ENCODE measurements around the gene KIAA1614. TPM values are rescaled to one million over a fixed set of nuclear protein-coding genes. Genes with fewer than 3 reads are reported as not detected.

Gene KIAA1614
- total RNA-seq, 2 donors from 2014 or later = 9.8 to 13.8 TPM

DNA sequence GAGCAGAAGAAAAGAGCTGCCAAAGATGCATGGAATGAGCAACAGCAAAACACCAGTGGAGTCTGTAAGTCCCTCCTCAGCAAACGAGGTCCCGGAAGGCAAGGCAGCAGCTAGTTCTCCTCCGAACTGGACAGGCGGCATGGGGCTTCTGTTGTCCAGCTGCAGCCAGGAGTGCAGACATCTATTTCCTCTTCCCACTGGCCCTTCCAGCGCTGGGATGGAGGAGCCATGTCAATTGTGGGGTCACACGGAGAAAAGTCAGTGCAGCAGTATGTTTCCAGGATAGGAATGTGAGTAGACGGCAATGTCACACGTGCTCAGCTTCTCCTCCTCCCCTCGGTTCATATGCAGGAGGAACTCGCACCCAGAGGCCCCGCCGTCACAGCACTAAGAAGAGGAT lies 63.5 kb downstream of the KIAA1614 start:
- no peak for ATAC-seq (ENCODE audit: insufficient number of reproducible peaks, low FRiP score, low read depth)
- H3K27ac ChIP-seq = no peak overlapping the region
- no peaks in the 10 kb centered on the region for H3K27me3 ChIP-seq (replicated peaks; ENCODE audit: insufficient read depth)
- TF ChIP-seq, protein P1, sequence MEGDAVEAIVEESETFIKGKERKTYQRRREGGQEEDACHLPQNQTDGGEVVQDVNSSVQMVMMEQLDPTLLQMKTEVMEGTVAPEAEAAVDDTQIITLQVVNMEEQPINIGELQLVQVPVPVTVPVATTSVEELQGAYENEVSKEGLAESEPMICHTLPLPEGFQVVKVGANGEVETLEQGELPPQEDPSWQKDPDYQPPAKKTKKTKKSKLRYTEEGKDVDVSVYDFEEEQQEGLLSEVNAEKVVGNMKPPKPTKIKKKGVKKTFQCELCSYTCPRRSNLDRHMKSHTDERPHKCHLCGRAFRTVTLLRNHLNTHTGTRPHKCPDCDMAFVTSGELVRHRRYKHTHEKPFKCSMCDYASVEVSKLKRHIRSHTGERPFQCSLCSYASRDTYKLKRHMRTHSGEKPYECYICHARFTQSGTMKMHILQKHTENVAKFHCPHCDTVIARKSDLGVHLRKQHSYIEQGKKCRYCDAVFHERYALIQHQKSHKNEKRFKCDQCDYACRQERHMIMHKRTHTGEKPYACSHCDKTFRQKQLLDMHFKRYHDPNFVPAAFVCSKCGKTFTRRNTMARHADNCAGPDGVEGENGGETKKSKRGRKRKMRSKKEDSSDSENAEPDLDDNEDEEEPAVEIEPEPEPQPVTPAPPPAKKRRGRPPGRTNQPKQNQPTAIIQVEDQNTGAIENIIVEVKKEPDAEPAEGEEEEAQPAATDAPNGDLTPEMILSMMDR (IDR thresholded peaks at IDR 0.05) = no peak
- no peak for DNase-seq (ENCODE audit: low spot score)
- peaks cover 0 to 4% of the 10 kb centered on the region in 2 donors for H3K4me1 ChIP-seq (ENCODE audit: control insufficient read depth in 1 of 2, low read depth in 2 of 2)
- peaks cover 33% of the 10 kb centered on the region for H3K36me3 ChIP-seq
- H3K9me3 ChIP-seq = no peaks in the 10 kb centered on the region
- H3K4me3 ChIP-seq = no peak overlapping the region

GRCh38 chr1:180976732-180977357 lies 64.1 kb downstream of the KIAA1614 start:
- Histone ChIP-seq H3K27ac (no peak overlapping the region), H3K4me1 (ENCODE audit: control insufficient read depth in 1 of 2, low read depth in 2 of 2) (peaks cover 3 to 4% of the 10 kb centered on the region in 2 donors)

DNA sequence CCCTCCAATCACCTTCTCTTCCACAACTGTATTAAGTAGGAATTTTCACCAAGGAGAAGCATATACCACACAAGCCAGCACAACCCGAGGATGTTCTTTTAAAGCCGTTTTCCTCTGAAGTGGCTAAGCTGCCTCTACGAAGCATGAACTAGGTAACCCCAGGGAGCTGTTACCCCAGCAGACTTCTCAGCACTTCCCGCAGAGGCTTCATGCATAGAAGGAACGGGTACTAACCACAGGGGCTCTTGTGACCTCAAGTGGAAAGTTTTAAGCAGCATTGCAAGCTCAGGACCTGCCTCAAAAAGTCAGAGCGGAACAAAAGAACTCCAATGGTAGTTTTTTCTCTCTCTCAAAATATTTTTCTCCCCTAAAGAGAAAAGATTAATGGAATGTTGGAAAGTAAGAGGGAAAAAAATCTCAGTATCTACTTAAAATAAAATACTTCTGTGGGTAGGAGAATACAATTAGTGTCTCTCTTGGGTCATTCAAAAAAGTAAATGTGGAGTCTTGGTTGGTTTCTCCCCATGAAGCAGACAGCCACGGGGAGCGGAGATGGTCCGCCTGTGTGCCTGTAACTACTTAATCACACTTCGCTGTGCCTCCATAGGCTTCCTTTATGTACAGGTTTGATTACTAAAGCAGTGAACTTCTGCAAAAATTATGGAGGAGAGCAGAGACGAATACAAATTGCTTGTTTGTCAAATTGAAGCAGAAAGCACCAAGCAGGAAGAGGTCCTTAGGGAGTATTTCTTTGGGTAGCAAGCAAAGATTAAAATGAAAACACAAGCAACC lies 69.1 kb downstream of the KIAA1614 start:
- TF ChIP-seq, protein P1 (IDR thresholded peaks at IDR 0.05) = no peak
- ATAC-seq (ENCODE audit: insufficient number of reproducible peaks, low FRiP score, low read depth) (no peak), DNase-seq (ENCODE audit: low spot score) (no peak)
- Histone ChIP-seq H3K9me3 (no peaks in the 10 kb centered on the region), H3K4me3 (no peak overlapping the region), H3K4me1 (ENCODE audit: control insufficient read depth in 1 of 2, low read depth in 2 of 2) (peaks cover 0 to 7% of the 10 kb centered on the region in 2 donors), H3K27me3 (replicated peaks; ENCODE audit: insufficient read depth) (no peaks in the 10 kb centered on the region), H3K27ac (no peak overlapping the region), H3K36me3 (peaks cover 36% of the 10 kb centered on the region)

More at GRCh38 chr1:180976732-180977357, 64.1 kb downstream of the KIAA1614 start:
- H3K27me3 ChIP-seq (replicated peaks; ENCODE audit: insufficient read depth) = no peaks in the 10 kb centered on the region
- TF ChIP-seq, protein P1 (IDR thresholded peaks at IDR 0.05) = no peak
- no peak overlapping the region for H3K4me3 ChIP-seq
- no peak for DNase-seq (ENCODE audit: low spot score)
- no peaks in the 10 kb centered on the region for H3K9me3 ChIP-seq
- ATAC-seq (ENCODE audit: insufficient number of reproducible peaks, low FRiP score, low read depth) = no peak
- H3K36me3 ChIP-seq = peaks cover 34% of the 10 kb centered on the region

GRCh38 chr1:180982422-180982821 lies 69.7 kb downstream of the KIAA1614 start:
- H3K27me3 ChIP-seq (replicated peaks; ENCODE audit: insufficient read depth) = no peaks in the 10 kb centered on the region
- peaks cover 37% of the 10 kb centered on the region for H3K36me3 ChIP-seq
- no peak overlapping the region for H3K4me3 ChIP-seq
- H3K4me1 ChIP-seq (ENCODE audit: control insufficient read depth in 1 of 2, low read depth in 2 of 2) = peaks cover 0 to 7% of the 10 kb centered on the region in 2 donors
- no peaks in the 10 kb centered on the region for H3K9me3 ChIP-seq
- DNase-seq (ENCODE audit: low spot score) (no peak), ATAC-seq (ENCODE audit: insufficient number of reproducible peaks, low FRiP score, low read depth) (no peak)
- no peak overlapping the region for H3K27ac ChIP-seq
- TF ChIP-seq, protein P1 (IDR thresholded peaks at IDR 0.05) = no peak

GRCh38 chr1:180988253-180988752 lies 75.6 kb downstream of the KIAA1614 start:
- DNase-seq (ENCODE audit: low spot score) = no peak
- Histone ChIP-seq H3K4me1 (ENCODE audit: control insufficient read depth in 1 of 2, low read depth in 2 of 2) (peaks cover 0 to 9% of the 10 kb centered on the region in 2 donors), H3K27me3 (replicated peaks; ENCODE audit: insufficient read depth) (no peaks in the 10 kb centered on the region), H3K4me3 (no peak overlapping the region), H3K27ac (no peak overlapping the region), H3K9me3 (no peaks in the 10 kb centered on the region), H3K36me3 (peaks cover 47% of the 10 kb centered on the region)
- ATAC-seq (ENCODE audit: insufficient number of reproducible peaks, low FRiP score, low read depth) = no peak
- TF ChIP-seq, protein P1 (IDR thresholded peaks at IDR 0.05) = no peak

Data from thoracic aorta (tissue), 2 donors.